Measurements from ENCODE around the gene IP6K2. TPM values are rescaled to one million over a fixed set of nuclear protein-coding genes. Genes with fewer than 3 reads are reported as not detected.

Gene IP6K2
- total RNA-seq, 1 donor from 2014 or later: 81.2 TPM

DNA sequence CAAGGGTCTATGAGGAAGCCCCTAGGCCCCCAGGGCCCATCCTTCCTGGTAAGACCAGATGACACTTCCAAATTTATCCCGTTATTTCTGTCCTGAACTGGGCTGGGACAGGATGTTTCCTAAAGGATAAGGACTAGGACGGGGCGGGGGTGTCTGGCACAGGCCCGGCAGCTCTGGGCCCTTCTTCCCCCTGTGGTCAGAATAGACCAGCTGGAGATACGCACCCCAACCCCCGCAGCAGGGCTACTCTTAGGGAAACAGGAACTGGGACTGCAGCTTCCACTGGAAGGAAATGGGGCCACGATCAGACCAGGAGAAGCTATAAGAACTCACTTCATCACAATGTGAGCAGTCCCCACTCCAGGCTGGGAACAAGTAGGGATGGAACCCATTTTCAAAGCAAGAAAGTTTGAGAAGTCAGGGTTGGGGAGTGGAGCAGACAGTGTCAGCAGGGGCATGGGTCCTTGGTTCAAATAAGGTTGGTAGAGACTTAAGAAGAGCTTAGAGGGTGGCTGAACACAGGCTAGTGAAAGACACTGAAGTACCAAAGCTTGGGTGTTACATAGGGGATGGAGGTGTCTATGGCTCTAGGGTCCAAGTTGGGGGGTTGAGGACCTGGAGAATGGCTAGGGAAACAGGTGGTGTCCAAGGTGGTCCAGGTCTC lies 32.4 kb downstream of the IP6K2 start:
- peaks cover 6% of the 10 kb centered on the region for H3K36me3 ChIP-seq (ENCODE audit: control insufficient read depth, insufficient read depth, low read length)
- TF ChIP-seq, protein P1, sequence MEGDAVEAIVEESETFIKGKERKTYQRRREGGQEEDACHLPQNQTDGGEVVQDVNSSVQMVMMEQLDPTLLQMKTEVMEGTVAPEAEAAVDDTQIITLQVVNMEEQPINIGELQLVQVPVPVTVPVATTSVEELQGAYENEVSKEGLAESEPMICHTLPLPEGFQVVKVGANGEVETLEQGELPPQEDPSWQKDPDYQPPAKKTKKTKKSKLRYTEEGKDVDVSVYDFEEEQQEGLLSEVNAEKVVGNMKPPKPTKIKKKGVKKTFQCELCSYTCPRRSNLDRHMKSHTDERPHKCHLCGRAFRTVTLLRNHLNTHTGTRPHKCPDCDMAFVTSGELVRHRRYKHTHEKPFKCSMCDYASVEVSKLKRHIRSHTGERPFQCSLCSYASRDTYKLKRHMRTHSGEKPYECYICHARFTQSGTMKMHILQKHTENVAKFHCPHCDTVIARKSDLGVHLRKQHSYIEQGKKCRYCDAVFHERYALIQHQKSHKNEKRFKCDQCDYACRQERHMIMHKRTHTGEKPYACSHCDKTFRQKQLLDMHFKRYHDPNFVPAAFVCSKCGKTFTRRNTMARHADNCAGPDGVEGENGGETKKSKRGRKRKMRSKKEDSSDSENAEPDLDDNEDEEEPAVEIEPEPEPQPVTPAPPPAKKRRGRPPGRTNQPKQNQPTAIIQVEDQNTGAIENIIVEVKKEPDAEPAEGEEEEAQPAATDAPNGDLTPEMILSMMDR (IDR thresholded peaks at IDR 0.05; ENCODE audit: insufficient read depth, low read length, poor library complexity, severe bottlenecking): no peak
- H3K4me3 ChIP-seq (ENCODE audit: low read depth, low read length): peak overlapping the region; percentile 95
- no peaks in the 10 kb centered on the region for H3K27me3 ChIP-seq (ENCODE audit: control insufficient read depth, insufficient read depth, low read length)
- DNase-seq (ENCODE audit: low read depth): no peak

DNA sequence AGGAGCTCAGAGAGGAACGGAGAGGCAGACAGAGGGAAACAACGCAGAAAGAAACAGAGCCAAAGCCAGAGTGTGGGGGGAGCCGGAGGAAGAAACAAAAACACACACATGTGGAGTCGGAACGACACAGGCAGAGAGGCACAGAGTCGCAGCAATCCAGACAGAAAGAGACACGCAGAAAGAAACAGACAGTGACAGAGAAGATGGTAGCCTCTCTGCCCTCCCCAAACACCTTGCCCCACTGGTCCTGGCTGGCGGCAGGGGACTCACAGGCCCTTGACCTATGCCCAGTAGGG lies 33.0 kb downstream of the IP6K2 start:
- Histone ChIP-seq H3K4me3 (ENCODE audit: low read depth, low read length) (no peak overlapping the region), H3K27me3 (ENCODE audit: control insufficient read depth, insufficient read depth, low read length) (no peaks in the 10 kb centered on the region), H3K36me3 (ENCODE audit: control insufficient read depth, insufficient read depth, low read length) (peaks cover 7% of the 10 kb centered on the region)
- DNase-seq (ENCODE audit: low read depth): no peak
- TF ChIP-seq, protein P1 (IDR thresholded peaks at IDR 0.05; ENCODE audit: insufficient read depth, low read length, poor library complexity, severe bottlenecking): no peak

DNA sequence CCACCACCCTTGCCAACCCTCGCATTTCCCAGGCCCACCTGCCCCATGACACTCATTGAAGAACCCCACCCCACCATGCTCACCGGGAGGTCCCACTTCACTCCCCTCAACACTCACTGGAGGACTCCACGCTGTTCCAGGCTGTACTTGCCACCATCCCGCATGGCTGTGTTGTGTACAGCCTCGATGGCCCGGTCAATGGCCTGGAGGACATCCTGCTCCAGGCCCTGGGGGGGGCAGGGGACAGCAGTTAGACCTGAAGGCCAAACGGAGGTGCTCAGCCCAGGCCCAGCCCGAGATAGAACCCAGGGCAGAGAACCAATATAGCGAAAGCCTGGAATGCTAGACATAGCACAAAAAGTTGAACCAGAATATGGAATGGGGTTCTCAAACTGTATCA lies 34.2 kb downstream of the IP6K2 start:
- TF ChIP-seq, protein P1 (IDR thresholded peaks at IDR 0.05; ENCODE audit: insufficient read depth, low read length, poor library complexity, severe bottlenecking): no peak
- no peak for DNase-seq (ENCODE audit: low read depth)
- H3K27me3 ChIP-seq (ENCODE audit: control insufficient read depth, insufficient read depth, low read length): no peaks in the 10 kb centered on the region
- peaks cover 3% of the 10 kb centered on the region for H3K36me3 ChIP-seq (ENCODE audit: control insufficient read depth, insufficient read depth, low read length)
- H3K4me3 ChIP-seq (ENCODE audit: low read depth, low read length): no peak overlapping the region

DNA sequence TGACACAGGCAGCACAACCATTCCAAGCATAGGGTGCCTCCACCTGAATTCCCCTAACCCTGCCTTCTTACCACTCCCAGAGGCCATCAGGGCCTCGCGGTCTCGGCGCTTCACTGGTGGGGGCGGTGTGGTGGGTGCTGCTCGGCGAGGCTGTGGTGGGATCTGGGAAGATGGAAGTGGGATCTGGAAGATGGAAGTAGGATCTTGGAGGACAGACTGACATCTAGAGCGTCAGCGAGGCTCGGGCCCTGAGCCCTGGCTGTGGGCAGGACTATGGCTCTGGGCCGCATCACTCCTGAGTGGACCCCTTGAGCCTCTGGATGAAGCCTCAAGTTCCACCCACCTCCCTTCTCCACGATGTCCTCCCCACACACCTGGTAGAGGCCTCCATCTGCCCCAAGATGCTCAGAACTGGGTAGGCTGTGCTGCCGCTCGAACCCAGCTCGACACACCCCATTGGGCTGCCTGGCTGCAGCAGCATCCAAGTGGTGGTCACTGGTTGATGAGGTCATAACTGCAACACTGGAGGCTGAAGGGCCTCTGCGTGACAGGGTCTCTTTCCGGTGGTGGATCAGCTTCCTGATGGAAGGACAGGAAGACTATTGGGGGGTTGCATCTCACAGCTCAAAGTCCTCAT lies 34.9 kb downstream of the IP6K2 start:
- peaks cover 3% of the 10 kb centered on the region for H3K36me3 ChIP-seq (ENCODE audit: control insufficient read depth, insufficient read depth, low read length)
- H3K27me3 ChIP-seq (ENCODE audit: control insufficient read depth, insufficient read depth, low read length): no peaks in the 10 kb centered on the region
- no peak overlapping the region for H3K4me3 ChIP-seq (ENCODE audit: low read depth, low read length)
- no peak for DNase-seq (ENCODE audit: low read depth)
- TF ChIP-seq, protein P1 (IDR thresholded peaks at IDR 0.05; ENCODE audit: insufficient read depth, low read length, poor library complexity, severe bottlenecking): no peak

DNA sequence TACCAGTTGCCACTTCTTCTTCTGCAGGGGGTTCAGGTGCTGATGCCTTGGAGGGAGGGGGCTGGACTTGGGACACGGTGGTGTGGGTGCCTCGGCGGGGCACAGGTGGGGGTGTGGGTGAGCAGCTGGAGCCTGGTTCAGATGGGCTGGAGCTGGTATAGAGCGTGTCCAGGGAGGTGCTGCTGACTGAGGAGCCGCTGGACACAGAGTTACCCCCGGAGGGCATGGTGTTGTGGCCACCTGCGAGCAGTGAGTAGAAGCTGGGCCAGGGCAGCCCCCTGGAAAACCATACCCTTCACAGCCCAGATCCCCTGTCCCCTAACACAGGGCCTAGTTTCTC lies 35.5 kb downstream of the IP6K2 start:
- peaks cover 3% of the 10 kb centered on the region for H3K36me3 ChIP-seq (ENCODE audit: control insufficient read depth, insufficient read depth, low read length)
- H3K4me3 ChIP-seq (ENCODE audit: low read depth, low read length): no peak overlapping the region
- TF ChIP-seq, protein P1 (IDR thresholded peaks at IDR 0.05; ENCODE audit: insufficient read depth, low read length, poor library complexity, severe bottlenecking): no peak
- no peak for DNase-seq (ENCODE audit: low read depth)
- H3K27me3 ChIP-seq (ENCODE audit: control insufficient read depth, insufficient read depth, low read length): no peaks in the 10 kb centered on the region

All from kidney epithelial cell (primary cell).